ENCODE measurements around the gene INHBC.

GRCh38 chr12:57500213-57500612 is 65.6 kb downstream of the INHBC start:
- TF ChIP-seq, protein P1, sequence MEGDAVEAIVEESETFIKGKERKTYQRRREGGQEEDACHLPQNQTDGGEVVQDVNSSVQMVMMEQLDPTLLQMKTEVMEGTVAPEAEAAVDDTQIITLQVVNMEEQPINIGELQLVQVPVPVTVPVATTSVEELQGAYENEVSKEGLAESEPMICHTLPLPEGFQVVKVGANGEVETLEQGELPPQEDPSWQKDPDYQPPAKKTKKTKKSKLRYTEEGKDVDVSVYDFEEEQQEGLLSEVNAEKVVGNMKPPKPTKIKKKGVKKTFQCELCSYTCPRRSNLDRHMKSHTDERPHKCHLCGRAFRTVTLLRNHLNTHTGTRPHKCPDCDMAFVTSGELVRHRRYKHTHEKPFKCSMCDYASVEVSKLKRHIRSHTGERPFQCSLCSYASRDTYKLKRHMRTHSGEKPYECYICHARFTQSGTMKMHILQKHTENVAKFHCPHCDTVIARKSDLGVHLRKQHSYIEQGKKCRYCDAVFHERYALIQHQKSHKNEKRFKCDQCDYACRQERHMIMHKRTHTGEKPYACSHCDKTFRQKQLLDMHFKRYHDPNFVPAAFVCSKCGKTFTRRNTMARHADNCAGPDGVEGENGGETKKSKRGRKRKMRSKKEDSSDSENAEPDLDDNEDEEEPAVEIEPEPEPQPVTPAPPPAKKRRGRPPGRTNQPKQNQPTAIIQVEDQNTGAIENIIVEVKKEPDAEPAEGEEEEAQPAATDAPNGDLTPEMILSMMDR (IDR thresholded peaks at IDR 0.05) = no peak
- TF ChIP-seq POLR2AphosphoS5 (IDR thresholded peaks at IDR 0.05; ENCODE audit: low read depth, low read length) (no peak; the same call in 1 of the 2 replicates), SIN3A (IDR thresholded peaks at IDR 0.05; ENCODE audit: borderline replicate concordance, insufficient read depth, low read depth, low read length) (no peak)
- TF ChIP-seq, protein P2, sequence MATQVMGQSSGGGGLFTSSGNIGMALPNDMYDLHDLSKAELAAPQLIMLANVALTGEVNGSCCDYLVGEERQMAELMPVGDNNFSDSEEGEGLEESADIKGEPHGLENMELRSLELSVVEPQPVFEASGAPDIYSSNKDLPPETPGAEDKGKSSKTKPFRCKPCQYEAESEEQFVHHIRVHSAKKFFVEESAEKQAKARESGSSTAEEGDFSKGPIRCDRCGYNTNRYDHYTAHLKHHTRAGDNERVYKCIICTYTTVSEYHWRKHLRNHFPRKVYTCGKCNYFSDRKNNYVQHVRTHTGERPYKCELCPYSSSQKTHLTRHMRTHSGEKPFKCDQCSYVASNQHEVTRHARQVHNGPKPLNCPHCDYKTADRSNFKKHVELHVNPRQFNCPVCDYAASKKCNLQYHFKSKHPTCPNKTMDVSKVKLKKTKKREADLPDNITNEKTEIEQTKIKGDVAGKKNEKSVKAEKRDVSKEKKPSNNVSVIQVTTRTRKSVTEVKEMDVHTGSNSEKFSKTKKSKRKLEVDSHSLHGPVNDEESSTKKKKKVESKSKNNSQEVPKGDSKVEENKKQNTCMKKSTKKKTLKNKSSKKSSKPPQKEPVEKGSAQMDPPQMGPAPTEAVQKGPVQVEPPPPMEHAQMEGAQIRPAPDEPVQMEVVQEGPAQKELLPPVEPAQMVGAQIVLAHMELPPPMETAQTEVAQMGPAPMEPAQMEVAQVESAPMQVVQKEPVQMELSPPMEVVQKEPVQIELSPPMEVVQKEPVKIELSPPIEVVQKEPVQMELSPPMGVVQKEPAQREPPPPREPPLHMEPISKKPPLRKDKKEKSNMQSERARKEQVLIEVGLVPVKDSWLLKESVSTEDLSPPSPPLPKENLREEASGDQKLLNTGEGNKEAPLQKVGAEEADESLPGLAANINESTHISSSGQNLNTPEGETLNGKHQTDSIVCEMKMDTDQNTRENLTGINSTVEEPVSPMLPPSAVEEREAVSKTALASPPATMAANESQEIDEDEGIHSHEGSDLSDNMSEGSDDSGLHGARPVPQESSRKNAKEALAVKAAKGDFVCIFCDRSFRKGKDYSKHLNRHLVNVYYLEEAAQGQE (IDR thresholded peaks at IDR 0.05; ENCODE audit: insufficient read depth in 1 of 2, low read depth in 2 of 2, low read length in 1 of 2) = no peak
